HepG2 (cell line): ENCODE data around the gene CDK14.

Experiments
- BHLHE40 ChIP-seq: IDR thresholded peaks from 2 replicates; pipeline ENCODE4 v1.6.1; 2011; ENCODE audit warnings: low read length, improper control_type of control experiment
- TAF1 ChIP-seq: sonication (generic); formaldehyde crosslinking; IDR thresholded peaks from 2 replicates; pipeline ENCODE4 v1.4.0; 2020; ENCODE audit warnings: missing genetic modification reagents
- YY1 ChIP-seq: IDR thresholded peaks from 2 replicates; pipeline ENCODE4 v1.6.1; 2011; ENCODE audit warnings: low read length, low read depth, moderate library complexity, mild to moderate bottlenecking; ENCODE audit not compliant: insufficient read depth, insufficient replicate concordance
- TF ChIP-seq, protein P1 (sequence below): sonication (generic); formaldehyde crosslinking; IDR thresholded peaks from 2 replicates; pipeline ENCODE4 v1.5.0; 2020; ENCODE audit warnings: mild to moderate bottlenecking, missing genetic modification reagents, moderate library complexity
- TF ChIP-seq, protein P2 (sequence below), 2 experiments: IDR thresholded peaks; 2 replicates each; pipeline ENCODE4 v1.6.1; 2011 to 2012; ENCODE audit warnings: low read length in 2 of 2, borderline replicate concordance in 1 of 2, low read depth in 1 of 2, mild to moderate bottlenecking in 1 of 2, moderate library complexity in 1 of 2

DNA sequence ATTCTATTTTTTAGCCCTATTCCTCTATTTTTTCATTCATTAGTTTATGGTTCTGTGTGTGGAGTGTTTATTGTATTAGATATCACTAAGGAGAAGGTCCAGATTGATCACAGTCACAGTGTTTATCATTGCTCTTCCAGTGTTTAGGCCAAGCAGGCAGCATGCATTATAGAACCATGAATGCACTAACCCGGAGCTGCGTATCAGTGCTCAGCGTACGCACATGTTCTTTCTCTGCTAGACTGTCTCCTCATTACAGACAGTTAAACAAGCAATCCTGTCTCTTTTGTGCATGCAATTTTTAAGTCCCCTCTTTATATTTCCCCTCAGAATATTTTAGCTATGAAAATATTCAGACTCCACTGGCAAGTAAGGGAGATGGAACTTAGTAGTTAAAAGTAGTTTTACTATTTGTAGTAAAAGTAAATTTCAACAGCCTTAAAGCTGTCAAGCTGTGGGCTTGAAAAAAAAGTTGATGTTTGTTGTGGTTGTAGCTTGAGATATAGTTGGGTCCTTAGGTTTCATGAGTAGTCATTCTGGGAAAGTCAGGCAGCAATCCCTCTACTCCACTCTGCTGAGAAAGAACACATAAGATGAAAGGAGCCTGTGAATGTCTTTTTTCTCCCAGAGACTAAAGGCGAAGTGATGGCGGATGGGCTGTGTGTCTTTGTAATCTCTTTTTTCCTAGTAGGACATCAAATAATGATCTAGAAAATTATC, 260.4 kb downstream of the CDK14 start:
- TF ChIP-seq, protein P1, sequence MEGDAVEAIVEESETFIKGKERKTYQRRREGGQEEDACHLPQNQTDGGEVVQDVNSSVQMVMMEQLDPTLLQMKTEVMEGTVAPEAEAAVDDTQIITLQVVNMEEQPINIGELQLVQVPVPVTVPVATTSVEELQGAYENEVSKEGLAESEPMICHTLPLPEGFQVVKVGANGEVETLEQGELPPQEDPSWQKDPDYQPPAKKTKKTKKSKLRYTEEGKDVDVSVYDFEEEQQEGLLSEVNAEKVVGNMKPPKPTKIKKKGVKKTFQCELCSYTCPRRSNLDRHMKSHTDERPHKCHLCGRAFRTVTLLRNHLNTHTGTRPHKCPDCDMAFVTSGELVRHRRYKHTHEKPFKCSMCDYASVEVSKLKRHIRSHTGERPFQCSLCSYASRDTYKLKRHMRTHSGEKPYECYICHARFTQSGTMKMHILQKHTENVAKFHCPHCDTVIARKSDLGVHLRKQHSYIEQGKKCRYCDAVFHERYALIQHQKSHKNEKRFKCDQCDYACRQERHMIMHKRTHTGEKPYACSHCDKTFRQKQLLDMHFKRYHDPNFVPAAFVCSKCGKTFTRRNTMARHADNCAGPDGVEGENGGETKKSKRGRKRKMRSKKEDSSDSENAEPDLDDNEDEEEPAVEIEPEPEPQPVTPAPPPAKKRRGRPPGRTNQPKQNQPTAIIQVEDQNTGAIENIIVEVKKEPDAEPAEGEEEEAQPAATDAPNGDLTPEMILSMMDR (CRISPR knock-in tag) = no peak
- TF ChIP-seq, protein P2, sequence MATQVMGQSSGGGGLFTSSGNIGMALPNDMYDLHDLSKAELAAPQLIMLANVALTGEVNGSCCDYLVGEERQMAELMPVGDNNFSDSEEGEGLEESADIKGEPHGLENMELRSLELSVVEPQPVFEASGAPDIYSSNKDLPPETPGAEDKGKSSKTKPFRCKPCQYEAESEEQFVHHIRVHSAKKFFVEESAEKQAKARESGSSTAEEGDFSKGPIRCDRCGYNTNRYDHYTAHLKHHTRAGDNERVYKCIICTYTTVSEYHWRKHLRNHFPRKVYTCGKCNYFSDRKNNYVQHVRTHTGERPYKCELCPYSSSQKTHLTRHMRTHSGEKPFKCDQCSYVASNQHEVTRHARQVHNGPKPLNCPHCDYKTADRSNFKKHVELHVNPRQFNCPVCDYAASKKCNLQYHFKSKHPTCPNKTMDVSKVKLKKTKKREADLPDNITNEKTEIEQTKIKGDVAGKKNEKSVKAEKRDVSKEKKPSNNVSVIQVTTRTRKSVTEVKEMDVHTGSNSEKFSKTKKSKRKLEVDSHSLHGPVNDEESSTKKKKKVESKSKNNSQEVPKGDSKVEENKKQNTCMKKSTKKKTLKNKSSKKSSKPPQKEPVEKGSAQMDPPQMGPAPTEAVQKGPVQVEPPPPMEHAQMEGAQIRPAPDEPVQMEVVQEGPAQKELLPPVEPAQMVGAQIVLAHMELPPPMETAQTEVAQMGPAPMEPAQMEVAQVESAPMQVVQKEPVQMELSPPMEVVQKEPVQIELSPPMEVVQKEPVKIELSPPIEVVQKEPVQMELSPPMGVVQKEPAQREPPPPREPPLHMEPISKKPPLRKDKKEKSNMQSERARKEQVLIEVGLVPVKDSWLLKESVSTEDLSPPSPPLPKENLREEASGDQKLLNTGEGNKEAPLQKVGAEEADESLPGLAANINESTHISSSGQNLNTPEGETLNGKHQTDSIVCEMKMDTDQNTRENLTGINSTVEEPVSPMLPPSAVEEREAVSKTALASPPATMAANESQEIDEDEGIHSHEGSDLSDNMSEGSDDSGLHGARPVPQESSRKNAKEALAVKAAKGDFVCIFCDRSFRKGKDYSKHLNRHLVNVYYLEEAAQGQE (IDR thresholded peaks at IDR 0.05; ENCODE audit: borderline replicate concordance in 1 of 2, low read depth in 1 of 2, low read length in 2 of 2) = no peak
- TF ChIP-seq YY1 (no peak), TAF1 (CRISPR knock-in tag) (no peak), BHLHE40 (no peak)
